RWPE1 (cell line): ENCODE data around the gene RNPC3.
A peak's percentile ranks its signal among the peaks of the same experiment; 100 is the strongest.

Experiments used
- CTCF ChIA-PET: fragments of 350-600 bp; sonication (Branson Sonifier 250); formaldehyde crosslinking; extraction: SDS; loops from one replicate; lab custom pipeline; 2021; lab: Yijun Ruan, JAX
- POLR2A ChIA-PET: fragments of 400-600 bp; formaldehyde crosslinking; extraction: SDS; loops from one replicate; lab custom pipeline; 2020; ENCODE audit warnings: antibody characterized with exemption; ENCODE audit not compliant: low non-redundant PET; lab: Yijun Ruan, JAX
- DNase-seq: peaks from one replicate; pipeline ENCODE4 v3.0.0; 2012; ENCODE audit warnings: low spot score
- H3K27ac ChIP-seq: fragments of 450-650 bp; 2 replicates; pipeline ENCODE4 v1.5.1; 2017
- CTCF ChIP-seq: fragments of 450-650 bp; conservative IDR thresholded peaks from 2 replicates; pipeline ENCODE4 v1.5.1; 2017; ENCODE audit warnings: low read depth, mild to moderate bottlenecking

RNPC3 gene

GRCh38 chr1:103525607-103526507 lies at the start of gene RNPC3:
Gene RNPC3, plus strand, starts transcription at chr1:103525699. Its CDS starts 372 bp downstream, at chr1:103526071.
- POLR2A ChIA-PET: no interaction called here
- H3K27ac ChIP-seq: peak within 1 kb of the TSS; percentile 97
- peak; percentile 80 for DNase-seq
- CTCF ChIA-PET: interaction anchor here (0.6 to 0.7 kb wide), 3 partner anchors 22 to 754 kb away, joined by 3 read pairs; no protein-coding TSS in a partner anchor
- no peak for TF ChIP-seq CTCF

GRCh38 chr1:103477101-103477500 lies 48.4 kb upstream of the RNPC3 start:
- CTCF ChIA-PET: no interaction called here
- no peak for TF ChIP-seq CTCF
- POLR2A ChIA-PET: no interaction called here
- H3K27ac ChIP-seq: no peak overlapping the region
- no peak for DNase-seq

GRCh38 chr1:103489935-103490334 lies 35.6 kb upstream of the RNPC3 start:
- no peak for DNase-seq
- CTCF ChIA-PET: no interaction called here

GRCh38 chr1:103492003-103492625 lies 33.4 kb upstream of the RNPC3 start:
- POLR2A ChIA-PET: no interaction called here
- no peak overlapping the region for H3K27ac ChIP-seq
- TF ChIP-seq CTCF: no peak
- DNase-seq: no peak
- CTCF ChIA-PET: interaction anchor here (0.6 kb wide), 1 partner anchor 1688 kb away, joined by 4 read pairs; no protein-coding TSS in a partner anchor

More at GRCh38 chr1:103489935-103490334, 35.6 kb upstream of the RNPC3 start:
- H3K27ac ChIP-seq: no peak overlapping the region
- TF ChIP-seq CTCF: no peak
- POLR2A ChIA-PET: no interaction called here

GRCh38 chr1:103496014-103496635 lies 29.4 kb upstream of the RNPC3 start:
- POLR2A ChIA-PET: no interaction called here
- CTCF ChIA-PET: no interaction called here
- no peak for DNase-seq
- peak overlapping the region; percentile 66 for H3K27ac ChIP-seq
- no peak for TF ChIP-seq CTCF

GRCh38 chr1:103497404-103497803 lies 28.1 kb upstream of the RNPC3 start:
- POLR2A ChIA-PET: no interaction called here
- no peak for DNase-seq
- CTCF ChIA-PET: no interaction called here
- H3K27ac ChIP-seq: no peak overlapping the region
- TF ChIP-seq CTCF: no peak
